CD4-positive, alpha-beta T cell treated with Interleukin-15 for 4 hours (primary cell): ENCODE data around the gene NUMA1.

Experiments used
- DNase-seq: peaks from one replicate; pipeline ENCODE4 v3.0.0-alpha.2; 2020; ENCODE audit warnings: low spot score

NUMA1 gene

DNA sequence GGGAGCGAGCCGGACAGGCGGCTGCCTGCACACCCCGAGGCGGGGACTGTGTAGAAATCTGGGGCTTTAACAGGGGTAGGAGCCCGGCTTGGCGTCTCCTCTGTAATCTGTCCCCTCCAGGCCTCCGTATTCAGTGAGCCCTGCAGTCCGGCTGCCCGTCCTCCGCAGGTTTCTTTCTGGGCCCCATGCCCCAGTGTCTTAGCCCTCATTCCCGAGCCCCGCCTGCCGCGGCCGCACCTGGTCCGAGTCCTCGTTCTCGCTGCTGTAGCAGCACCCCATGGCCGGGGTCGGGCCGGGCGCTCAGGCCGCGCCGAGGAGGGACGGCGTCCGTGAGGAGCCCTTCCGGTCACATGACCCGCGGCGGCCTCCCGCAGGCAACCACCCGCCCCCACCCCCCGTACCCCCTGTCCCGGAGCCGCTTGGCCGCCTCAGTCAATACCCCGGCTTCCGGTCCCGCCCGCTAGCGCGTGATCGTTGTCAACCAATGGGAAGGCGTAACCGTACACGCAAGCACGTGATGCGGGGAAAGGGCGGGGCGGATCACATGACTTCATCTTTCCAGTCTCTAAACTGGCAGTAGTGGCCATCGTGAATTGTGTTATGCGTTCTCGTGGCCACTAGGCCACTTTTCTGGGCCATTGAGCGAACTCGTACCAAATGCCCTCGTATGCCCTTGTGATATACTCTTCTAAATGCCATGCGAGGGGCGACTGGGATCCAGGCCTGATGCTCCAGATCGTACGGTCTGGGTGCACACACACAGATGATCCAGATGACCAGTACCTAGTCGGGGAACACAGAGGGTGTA lies 22.8 kb upstream of the NUMA1 start, which contains the start of gene LAMTOR1:
LAMTOR1 (minus strand) TSS at position 352 of the 808 bp plus-strand sequence; CDS start at position 279, 73 bp downstream.
- peak; percentile 97 for DNase-seq

DNA sequence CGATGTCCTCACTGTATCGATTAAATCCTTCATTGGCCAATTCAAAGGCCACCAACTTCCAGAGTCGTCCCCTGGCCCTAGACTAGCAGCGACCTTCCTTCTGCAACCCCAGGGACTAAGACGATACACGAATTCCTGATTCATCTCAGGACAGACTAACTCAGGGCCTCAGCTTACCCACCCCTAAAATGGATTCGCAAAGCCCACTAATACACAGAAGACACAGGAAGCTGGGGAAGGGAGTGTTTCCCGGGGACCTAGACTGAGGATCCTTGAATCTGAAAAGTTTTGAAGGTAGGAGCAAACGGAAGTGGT lies 22.2 kb upstream of the NUMA1 start:
- DNase-seq, result no peak

DNA sequence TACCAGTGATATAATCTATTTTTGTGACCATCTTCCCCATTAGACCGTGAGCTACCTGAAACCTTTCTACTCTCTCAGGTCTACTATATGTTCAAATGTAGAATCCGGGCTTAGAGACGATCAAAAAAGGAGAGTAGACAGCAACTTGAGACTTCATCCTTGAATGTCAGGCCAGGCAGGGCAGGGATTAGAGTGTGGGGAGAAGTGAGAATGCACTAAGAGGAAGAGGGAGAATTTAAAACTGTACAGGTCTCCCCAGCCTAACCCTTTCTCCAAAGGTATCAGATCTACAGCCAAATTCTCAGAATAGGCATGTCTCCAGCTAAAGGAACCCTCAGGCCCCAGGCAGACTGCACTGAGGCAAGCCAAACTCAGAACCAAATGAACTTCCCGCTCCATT lies 21.8 kb upstream of the NUMA1 start:
- DNase-seq, result no peak

DNA sequence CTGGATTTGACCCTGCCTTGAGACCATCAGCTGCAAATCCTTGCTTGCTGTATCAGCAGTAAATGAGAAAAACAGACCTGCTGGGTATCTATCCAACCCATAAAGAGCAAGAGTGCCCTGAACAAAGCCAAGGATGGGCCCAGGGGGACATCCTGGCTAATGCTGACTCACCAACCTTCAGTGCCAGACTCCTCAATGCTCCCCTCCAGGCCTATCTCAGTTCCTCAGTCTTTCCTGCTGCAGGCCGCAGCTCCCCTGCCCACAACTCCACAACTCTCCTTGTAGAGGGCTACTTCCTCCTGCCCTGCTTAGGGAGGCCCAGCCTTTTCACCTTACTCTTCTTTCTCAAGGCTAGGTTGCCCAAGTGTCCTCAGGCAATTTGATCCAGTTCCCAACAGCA lies 20.1 kb upstream of the NUMA1 start:
- DNase-seq, result no peak

DNA sequence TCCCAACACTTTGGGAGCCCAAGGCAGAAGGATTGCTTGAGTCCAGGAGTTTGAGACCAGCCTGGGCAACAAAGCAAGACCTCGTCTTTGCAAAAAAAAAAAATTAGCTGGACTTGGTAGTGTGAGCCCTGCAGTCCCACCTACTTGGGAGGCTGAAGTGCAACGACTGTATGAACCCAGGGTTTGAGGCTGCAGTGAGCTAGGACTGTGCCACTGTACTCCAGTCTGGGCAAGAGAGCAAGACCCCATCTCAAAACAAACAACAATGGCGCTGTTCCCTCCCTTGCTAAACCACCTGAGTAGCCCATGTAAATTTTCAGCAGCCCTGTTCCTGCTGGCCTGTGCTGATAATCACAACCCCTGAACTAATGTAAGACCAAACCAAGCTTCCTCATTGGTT lies 19.7 kb upstream of the NUMA1 start:
- DNase-seq, result no peak

DNA sequence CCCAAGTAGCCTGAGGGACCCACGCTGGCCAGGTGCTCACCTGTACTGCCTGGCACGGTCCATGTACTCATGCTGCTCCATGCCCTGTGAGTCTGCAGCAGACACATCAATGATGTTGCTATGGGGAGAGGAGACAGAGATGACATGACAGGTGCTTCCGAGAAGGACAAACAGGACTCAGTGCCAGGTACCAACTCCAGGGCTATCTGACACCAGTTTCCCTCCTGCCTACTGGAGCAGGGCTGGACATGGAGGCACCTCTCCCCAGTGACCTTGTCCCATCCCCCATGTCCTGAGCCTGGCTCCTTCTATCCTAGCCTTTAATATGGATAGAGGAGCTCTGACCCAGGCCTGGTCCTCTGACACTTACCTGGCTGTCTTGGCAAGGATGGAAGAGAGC lies 18.4 kb upstream of the NUMA1 start:
- no peak for DNase-seq

DNA sequence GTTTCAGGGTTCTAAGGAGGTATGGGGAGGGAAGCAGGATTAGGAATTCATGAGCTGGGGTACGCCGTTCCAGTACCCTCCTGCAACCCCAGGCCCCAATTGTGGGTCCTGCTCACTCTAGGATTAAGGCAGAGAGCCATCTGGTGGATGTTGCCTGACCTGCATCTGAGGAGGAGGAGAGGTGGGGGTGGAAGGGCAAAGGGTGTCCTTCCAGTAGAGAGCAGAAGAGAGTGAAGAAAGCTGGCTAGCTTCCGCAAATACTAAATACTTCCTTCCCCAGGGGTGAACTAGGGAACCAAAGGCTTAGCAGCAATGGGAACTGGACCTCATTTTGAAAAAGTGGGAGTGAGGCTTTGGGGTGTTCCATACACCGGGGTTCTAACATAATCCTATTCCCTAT lies 10.9 kb upstream of the NUMA1 start:
- peak; percentile 72 for DNase-seq

DNA sequence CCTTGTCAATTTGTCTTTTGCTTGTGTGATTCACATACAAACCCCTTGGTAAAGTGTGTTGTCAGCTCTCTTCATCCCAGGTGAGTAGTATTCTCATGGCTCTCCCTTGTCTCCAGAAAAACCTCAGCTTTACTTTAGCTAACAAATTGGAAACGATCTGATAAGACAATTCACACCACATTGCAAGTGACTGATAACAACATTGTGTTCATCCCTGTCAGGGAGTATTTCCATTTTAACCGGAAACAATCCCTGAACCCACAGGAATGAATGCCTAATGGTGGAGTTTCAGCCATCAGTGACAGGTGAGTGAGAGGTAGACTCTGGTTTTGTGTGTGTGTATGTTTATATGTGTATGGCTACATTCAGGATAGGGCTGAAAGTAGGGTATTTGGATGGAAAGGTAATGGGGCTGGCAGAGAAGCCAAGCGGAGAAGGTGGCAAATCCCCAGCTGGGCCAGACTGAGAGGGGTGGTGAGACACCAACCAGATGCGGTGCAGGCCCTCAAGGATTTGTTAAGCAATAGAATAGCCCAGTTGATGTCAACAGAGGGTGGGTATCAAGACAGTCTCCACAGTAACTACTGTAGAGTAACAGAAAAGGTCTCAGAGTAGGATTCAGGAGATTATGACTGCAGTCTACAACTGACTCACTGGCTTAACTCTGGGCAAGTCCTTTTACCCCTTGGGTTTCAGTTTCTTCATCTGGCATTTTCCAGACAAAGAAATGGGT lies 7.9 kb upstream of the NUMA1 start:
- no peak for DNase-seq

DNA sequence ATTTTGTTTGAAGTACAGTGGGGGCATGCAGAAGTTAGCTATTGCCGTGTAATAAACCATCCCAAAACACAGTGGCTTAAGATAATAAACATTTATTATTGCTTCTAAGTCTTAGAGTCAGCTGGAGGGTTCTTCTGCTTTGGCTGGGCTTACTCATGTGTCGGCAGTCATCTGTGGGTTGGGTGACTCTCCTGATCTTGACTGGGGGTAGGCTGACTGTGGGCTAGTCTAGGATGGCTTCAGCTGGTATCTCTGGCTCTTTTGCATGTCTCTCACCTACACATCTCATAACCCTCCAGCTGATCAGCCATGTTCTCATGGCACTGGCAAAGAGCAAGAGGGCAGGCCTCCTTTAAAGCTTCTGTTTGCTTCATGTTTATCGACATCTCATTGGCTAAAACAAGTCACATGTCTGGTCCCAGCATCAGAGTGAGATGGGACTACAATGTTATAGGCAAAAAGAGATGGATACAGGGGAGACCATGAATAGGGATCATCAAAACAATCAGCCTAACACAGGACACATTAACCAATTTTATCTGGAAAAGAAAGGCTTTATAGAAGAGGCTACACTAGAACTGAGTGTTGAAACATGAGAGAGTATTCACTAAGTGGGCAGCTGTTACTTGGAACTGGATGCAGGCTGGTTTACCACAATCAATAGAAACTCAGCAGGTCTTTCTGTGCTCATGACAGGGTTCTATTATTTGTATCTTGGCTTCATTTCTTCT lies 5.4 kb upstream of the NUMA1 start:
- DNase-seq, result no peak

DNA sequence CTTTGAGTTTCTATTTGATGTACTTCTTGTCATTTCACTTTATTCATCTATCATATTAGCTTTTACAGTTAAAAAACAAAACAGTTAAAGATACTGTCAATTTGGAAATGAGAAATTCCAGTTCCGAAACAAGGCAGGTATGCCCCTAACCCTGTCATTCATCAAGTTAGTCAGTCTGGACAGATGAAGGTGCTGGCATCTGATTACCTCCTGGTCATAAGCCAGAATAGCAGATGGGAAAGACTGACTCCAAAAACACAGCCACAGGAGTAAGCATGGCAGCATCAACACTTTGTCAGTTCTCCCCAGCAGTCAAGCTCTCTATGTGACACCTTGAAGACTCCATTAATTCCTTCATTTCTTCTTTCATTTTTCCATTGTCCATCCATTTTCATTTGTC lies 4.6 kb upstream of the NUMA1 start:
- DNase-seq, result no peak

DNA sequence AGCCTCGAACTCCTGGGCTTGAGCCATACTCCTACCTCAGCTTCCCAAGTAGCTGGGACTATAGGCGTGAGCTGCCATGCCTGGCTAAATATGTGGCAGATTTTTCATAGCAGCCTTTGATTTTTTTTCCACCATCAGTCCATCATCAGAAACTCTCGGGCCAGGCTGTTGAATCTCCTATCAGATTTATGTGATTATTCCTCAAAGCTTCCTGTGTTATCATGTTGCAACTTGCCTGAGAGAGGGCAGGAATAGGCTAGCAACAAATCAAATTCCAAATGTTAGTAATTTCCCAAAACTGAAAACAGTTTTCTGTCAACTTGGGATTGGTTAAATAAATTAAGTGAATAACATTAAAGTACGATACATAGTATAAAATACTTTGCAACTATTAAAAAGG lies 3.7 kb upstream of the NUMA1 start:
- DNase-seq, result no peak

DNA sequence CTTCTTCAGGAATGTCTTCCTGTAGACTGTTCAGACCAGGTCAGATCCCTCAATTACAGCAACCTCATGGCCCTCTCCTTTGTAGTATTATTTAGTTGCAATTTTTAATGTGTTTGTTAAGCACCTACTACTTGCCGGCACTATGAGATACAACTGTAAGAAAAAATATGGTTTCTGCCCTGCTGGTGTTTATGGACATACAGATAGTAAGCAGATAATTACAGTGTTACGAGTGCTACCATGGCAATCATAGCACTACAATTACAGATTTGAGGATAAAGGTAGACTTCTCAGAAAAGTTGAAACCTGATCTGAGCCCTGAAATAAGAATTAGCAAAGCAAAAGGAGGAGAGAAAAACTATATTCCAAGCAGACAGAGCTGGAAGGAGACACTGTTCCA lies 3.1 kb upstream of the NUMA1 start:
- DNase-seq, result no peak

DNA sequence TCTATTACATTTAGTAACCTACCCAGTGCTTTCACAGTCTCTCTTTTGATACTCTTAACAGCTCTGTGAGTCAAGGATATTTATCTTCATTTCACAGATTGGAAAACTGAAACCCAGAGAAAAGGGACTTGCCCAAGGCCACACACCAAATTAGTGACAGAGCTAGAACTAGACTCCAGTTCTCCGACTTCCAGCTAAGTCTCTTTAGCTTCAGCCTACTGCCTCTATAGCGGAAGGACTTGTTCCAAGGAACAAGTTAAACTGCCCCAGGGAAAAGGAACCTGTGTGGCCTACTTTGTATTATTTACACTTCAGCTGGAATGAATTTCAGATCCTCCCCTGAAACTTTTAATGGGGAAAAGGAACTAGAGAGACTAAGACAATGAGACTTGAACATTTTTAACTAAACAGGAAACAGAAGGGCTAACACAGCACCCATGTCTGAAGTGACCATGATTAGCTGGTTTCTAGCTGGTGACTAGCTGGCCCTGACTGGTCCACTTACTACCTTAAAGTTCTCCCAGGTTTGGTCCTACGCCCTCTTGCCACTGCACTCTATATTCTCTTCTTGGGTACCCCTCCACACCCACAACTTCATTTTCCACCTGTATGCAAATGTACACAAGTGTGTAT lies 1.6 kb upstream of the NUMA1 start:
- DNase-seq, result no peak

DNA sequence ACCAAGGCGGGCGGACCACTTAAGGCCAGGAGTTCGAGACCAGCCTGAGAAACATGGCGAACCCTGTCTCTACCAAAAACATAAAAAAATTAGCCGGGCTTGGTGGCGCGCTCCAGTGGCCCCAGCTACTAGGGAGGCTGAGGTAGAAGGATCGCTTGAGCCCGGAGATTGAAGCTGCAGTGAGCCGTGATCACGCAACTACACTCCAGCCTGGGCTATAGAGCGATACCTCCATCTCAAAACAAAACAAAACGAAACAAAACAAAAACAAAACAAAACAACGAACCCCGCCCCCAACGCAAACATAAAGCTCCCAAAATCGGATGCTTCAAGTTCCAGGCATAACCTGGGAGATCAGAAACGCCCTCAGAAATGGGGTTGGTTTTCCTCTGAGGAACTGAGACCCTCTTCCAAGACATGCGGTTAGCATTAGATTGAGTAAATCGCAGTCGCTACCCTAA lies 872 bp upstream of the NUMA1 start:
- no peak for DNase-seq

DNA sequence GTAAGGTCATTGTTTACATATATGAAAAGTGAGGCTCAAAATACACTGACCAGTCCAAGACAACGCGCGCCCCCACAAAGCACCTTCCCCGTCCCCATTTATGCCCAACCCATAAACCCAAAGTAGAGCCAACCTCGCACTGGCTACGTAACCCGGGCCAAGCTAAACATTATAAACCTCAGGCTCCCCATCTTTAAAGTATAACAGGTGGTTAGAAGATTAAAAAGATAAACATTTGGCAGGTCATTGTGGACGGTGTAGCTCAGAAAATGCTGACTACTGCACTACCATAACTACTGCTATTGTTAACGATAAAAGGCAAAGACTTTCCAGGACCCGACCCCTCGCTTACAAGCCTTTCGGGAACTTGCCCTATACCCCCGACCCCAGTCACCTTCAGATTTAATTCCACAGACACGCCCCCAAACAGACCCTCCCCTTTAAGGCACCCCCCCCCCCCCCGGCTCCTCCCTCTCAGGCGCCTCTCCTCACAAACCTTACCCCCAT lies 470 bp downstream of the NUMA1 start:
- DNase-seq, result no peak

DNA sequence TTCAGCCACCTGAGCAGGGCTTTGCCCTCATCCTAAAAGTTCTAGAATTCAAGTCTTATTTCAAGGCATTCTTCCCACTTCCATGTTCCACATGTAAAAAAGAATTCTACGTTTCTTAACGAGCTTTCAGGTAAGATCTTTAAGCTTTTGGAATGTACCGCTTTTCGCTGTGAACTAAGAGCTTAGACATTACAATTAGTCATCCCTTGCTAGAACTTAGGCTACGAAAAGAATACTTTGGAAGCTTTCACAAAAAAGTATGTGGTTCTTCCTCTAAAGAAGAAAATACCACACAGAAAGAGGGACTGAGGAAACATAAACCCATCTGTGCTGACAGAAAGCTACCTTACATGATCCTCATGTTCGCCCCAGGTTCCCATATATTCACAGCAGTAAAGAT lies 1.9 kb downstream of the NUMA1 start:
- DNase-seq, result no peak

DNA sequence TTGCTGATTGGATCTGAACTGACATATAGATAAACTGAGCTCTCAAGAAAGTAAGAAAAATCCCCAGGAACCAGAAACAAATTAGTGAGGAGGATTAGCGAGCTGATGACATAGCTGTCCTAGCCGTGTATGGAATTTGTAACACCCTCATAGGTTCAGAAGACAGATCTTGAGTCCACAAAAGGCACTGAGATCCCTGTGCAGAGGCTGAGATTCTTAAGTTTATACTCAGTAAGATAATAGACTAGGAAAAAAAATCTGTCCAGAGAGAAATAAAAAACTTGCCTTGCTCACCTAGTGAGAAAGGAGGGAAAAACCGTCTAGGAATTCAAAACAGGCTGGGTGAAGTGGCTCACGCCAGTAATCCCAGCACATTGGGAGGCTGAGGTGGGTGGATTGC lies 4.6 kb downstream of the NUMA1 start:
- DNase-seq, result no peak

DNA sequence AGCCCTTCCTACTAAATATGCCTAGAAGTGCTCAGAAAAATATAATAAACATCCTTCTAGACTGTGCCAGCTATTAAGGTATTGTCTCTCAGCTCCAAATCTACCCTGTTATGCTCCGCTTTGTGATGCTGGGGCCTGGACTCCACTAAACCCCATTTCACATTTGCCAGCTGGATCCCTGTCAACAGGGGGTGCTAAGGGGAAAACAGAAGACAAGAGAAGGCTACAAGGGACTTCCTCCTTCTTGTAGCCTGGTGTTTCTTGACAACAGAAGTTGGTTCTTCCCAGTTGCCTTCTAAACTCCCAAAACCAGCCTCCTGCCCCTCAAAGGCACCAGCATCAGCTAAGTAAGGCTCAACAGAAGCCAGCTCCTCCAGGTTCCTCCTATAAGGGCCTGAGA lies 5.2 kb downstream of the NUMA1 start:
- DNase-seq, result no peak

DNA sequence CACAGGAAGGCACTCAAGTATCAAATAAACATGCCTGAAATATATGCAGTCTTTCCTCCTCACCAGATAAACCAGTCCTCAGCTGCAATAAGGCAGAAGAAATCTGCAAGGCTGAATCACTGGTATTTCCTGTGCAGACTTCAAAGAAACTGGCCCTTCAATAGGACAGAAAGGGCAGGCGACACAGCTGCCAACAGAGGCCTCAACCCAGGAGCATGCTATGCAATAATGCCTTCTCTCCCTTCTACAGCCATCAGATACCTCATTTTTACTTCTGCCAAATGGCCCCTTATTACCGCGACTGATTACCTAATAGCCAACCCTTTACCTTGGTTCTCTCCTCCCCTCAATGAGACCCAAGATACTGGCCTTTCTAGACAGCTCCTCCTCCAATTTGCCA lies 8.0 kb downstream of the NUMA1 start:
- DNase-seq, result no peak

DNA sequence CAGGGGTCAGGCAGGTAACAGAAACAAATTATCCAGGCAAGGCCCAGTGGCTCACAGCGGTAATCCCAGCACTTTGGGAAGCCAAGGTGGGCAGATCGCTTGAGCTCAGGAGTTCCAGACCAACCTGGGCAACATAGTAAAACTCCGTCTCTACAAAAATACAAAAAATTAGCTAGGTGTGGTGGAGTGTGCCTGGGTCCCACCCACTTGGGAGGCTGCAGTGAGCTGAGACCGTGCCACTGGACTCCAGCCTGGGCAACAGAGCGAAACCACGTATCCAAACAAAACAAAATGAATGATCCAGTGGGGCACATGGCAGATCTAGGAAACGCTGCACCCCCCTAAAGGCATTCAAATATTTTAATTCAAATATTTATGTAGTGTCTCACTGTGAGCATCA lies 9.9 kb downstream of the NUMA1 start:
- DNase-seq, result no peak

DNA sequence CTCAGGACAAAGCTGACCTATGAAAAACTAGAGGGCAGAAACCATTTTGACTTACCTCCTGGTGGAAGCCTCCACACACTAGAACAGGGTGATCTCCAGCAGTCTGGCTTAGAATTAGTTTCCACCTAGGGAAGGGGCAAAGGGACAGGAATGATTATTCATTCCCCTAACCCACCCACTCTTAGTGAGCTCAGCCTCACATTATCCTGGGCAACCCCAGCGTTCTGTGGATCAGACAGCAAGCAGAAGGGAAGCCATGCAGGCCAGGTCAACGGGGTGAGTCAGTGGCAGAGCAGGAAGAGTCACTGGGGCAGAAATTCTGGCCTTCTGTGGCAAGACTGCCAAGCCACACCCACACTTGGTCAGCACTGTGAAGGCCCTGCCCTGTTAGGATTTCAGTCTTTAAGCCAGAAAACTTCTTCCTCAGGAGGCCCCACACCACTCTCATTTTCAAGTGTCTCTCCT lies 10.5 kb downstream of the NUMA1 start:
- DNase-seq, result peak; percentile 12

DNA sequence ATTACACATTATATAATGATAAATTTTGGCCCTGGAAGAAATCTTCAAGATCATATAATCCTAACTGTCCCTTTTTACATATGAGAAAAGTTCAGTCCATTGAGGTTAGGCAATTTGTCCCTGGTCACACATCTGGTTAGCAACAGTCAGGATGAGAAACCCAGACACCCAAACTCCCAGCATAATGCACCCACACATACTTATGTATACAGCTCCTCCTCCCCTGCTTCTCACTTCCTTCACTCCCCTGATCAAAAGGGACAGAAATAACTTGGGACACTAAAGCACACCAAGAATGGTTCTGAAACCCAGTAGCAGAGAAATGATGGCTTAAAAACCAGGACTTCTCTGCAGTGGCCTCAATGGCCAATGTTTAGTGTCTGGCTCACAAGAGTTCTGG lies 11.1 kb downstream of the NUMA1 start:
- DNase-seq, result no peak
